BE2C (cell line): ENCODE data around the gene NACC2.

Source experiments
- DNase-seq: peaks from one replicate; pipeline ENCODE4 v3.0.0-alpha.2; 2020
- H3K27me3 ChIP-seq: fragments of 250-450 bp; sonication (Bioruptor Pico); 2 replicates; pipeline ENCODE4 v1.5.1; 2020; ENCODE audit warnings: mild to moderate bottlenecking
- H3K36me3 ChIP-seq: fragments of 250-450 bp; sonication (Bioruptor Pico); 2 replicates; pipeline ENCODE4 v1.5.1; 2020; ENCODE audit warnings: mild to moderate bottlenecking
- H3K4me1 ChIP-seq: fragments of 250-450 bp; sonication (Bioruptor Pico); 2 replicates; pipeline ENCODE4 v1.5.1; 2020
- H3K4me3 ChIP-seq: 2 replicates; pipeline ENCODE4 v1.5.1; 2011; ENCODE audit warnings: low read depth, low read length
- H3K9me3 ChIP-seq: fragments of 250-450 bp; sonication (Bioruptor Pico); 2 replicates; pipeline ENCODE4 v1.5.1; 2020
- CTCF ChIP-seq: IDR thresholded peaks from 2 replicates; pipeline ENCODE4 v1.5.1; 2012; ENCODE audit warnings: mild to moderate bottlenecking, low read depth, low read length

Gene NACC2

GRCh38 chr9:136086213-136086881, 8.7 kb downstream of the NACC2 start:
- H3K9me3 ChIP-seq: no peaks in the 10 kb centered on the region
- no peaks in the 10 kb centered on the region for H3K36me3 ChIP-seq
- no peaks in the 10 kb centered on the region for H3K27me3 ChIP-seq
- DNase-seq: peak; percentile 71
- TF ChIP-seq CTCF: no peak
- no peak overlapping the region for H3K4me3 ChIP-seq
- peaks cover 24% of the 10 kb centered on the region for H3K4me1 ChIP-seq

GRCh38 chr9:136085815-136086212, 9.3 kb downstream of the NACC2 start:
- TF ChIP-seq CTCF: no peak
- H3K4me3 ChIP-seq: no peak overlapping the region
- H3K4me1 ChIP-seq: peaks cover 21% of the 10 kb centered on the region
- H3K36me3 ChIP-seq: no peaks in the 10 kb centered on the region
- no peaks in the 10 kb centered on the region for H3K27me3 ChIP-seq
- no peaks in the 10 kb centered on the region for H3K9me3 ChIP-seq
- peak; percentile 8 for DNase-seq

GRCh38 chr9:136084063-136084944, 10.8 kb downstream of the NACC2 start:
- Histone ChIP-seq H3K36me3 (no peaks in the 10 kb centered on the region), H3K9me3 (no peaks in the 10 kb centered on the region), H3K27me3 (no peaks in the 10 kb centered on the region), H3K4me1 (peaks cover 17% of the 10 kb centered on the region), H3K4me3 (no peak overlapping the region)
- no peak for TF ChIP-seq CTCF
- DNase-seq: peak; percentile 15

- no peak for TF ChIP-seq CTCF
- Histone ChIP-seq H3K4me3 (no peak overlapping the region), H3K9me3 (no peaks in the 10 kb centered on the region), H3K4me1 (peaks cover 17% of the 10 kb centered on the region), H3K27me3 (no peaks in the 10 kb centered on the region), H3K36me3 (no peaks in the 10 kb centered on the region)
- no peak for DNase-seq
These were observed 11.5 kb downstream of the NACC2 start for GRCh38 chr9:136083558-136084062.

GRCh38 chr9:136082496-136083361, 12.4 kb downstream of the NACC2 start:
- no peak for TF ChIP-seq CTCF
- no peak overlapping the region for H3K4me3 ChIP-seq
- H3K4me1 ChIP-seq: peaks cover 17% of the 10 kb centered on the region
- H3K9me3 ChIP-seq: no peaks in the 10 kb centered on the region
- H3K27me3 ChIP-seq: no peaks in the 10 kb centered on the region
- no peaks in the 10 kb centered on the region for H3K36me3 ChIP-seq
- DNase-seq: no peak
